ENCODE data around the gene COX19. TPM values are rescaled to one million over a fixed set of nuclear protein-coding genes. Genes with fewer than 3 reads are reported as not detected.

COX19 gene
- total and polyA plus RNA-seq, 2 of the 13 experiments (the other 11 are each of a cell fraction or from before 2014, with no cell fraction given) = 11.5 to 21.7 TPM

DNA sequence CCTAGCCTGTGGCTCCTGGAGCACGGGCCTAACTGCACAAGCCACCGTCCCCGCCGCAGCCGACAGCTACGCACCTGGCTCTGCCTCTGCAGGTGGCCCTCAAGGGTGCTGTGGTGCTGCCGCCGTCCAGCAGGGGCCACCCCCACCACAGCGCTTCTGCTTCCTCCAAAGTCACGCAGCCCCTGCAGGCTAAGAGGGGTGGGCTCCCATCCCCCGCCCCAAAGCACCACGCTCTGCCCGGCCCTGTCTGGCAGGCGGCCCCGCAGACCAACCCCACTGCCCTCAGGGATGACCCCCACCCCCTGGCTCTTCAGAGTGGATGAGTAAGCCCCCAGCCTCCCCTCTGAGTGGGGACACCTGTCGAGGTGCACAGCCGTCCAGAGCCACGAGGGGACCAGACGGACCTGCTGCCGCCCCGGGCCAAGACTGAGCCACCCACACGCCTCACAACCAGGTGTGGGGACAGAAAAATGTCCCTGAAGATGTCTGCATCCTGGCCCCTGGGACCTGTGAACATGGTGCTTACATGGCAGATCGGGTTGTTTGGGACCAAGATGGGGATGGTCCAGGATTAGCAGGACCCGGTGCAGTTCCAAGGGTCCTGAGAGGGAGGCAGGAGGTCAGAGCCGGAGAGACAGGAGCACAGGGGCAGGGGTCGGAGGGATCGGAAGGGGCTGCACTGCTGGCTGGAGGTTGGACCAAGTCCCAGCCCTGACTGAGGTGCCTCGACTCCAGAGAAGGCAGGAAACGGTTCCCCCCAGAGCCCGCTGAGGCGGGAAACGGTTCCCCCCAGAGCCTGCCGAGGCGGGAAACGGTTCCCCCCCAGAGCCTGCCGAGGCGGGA lies 11.9 kb downstream of the COX19 start (continued):
- TF ChIP-seq ERF (CRISPR knock-in tag; IDR thresholded peaks at IDR 0.05) = 0 out of 2 replicates have a peak, but pooled peaks have one; percentile 40
- TF ChIP-seq GABPB1 (CRISPR knock-in tag; IDR thresholded peaks at IDR 0.05) = peak; percentile 56; the same call in 1 of the 2 replicates
- TF ChIP-seq ZNF562 (CRISPR knock-in tag; IDR thresholded peaks at IDR 0.05; ENCODE audit: borderline replicate concordance) = no peak
- no peak for TF ChIP-seq SIX4 (CRISPR knock-in tag; IDR thresholded peaks at IDR 0.05)
- no peak for TF ChIP-seq FOSL1 (CRISPR knock-in tag; IDR thresholded peaks at IDR 0.05; ENCODE audit: borderline replicate concordance)
- peak; percentile 69; the same call in 1 of the 2 replicates for TF ChIP-seq HOXA3 (CRISPR knock-in tag; IDR thresholded peaks at IDR 0.05)
- no peak for TF ChIP-seq ZNF577 (CRISPR knock-in tag; IDR thresholded peaks at IDR 0.05; ENCODE audit: borderline replicate concordance, low read depth)
- TF ChIP-seq HNRNPUL1 (IDR thresholded peaks at IDR 0.05; ENCODE audit: low read depth, low read length) = no peak
- TF ChIP-seq ADNP (CRISPR knock-in tag; IDR thresholded peaks at IDR 0.05) = no peak
- TF ChIP-seq ZNF263 (CRISPR knock-in tag; IDR thresholded peaks at IDR 0.05) = no peak
- no peak for TF ChIP-seq ZKSCAN1 (IDR thresholded peaks at IDR 0.05; ENCODE audit: low read length)
- no peak for TF ChIP-seq GPN1 (CRISPR knock-in tag; IDR thresholded peaks at IDR 0.05; ENCODE audit: borderline replicate concordance)
- no peak for TF ChIP-seq IKZF5 (CRISPR knock-in tag; IDR thresholded peaks at IDR 0.05)
- peak; percentile 38; the same call in 1 of the 2 replicates for TF ChIP-seq REPIN1 (CRISPR knock-in tag; IDR thresholded peaks at IDR 0.05; ENCODE audit: borderline replicate concordance, low read depth)
- peak; percentile 75 for TF ChIP-seq ZBTB7A (CRISPR knock-in tag; IDR thresholded peaks at IDR 0.05)
- TF ChIP-seq, protein P1, sequence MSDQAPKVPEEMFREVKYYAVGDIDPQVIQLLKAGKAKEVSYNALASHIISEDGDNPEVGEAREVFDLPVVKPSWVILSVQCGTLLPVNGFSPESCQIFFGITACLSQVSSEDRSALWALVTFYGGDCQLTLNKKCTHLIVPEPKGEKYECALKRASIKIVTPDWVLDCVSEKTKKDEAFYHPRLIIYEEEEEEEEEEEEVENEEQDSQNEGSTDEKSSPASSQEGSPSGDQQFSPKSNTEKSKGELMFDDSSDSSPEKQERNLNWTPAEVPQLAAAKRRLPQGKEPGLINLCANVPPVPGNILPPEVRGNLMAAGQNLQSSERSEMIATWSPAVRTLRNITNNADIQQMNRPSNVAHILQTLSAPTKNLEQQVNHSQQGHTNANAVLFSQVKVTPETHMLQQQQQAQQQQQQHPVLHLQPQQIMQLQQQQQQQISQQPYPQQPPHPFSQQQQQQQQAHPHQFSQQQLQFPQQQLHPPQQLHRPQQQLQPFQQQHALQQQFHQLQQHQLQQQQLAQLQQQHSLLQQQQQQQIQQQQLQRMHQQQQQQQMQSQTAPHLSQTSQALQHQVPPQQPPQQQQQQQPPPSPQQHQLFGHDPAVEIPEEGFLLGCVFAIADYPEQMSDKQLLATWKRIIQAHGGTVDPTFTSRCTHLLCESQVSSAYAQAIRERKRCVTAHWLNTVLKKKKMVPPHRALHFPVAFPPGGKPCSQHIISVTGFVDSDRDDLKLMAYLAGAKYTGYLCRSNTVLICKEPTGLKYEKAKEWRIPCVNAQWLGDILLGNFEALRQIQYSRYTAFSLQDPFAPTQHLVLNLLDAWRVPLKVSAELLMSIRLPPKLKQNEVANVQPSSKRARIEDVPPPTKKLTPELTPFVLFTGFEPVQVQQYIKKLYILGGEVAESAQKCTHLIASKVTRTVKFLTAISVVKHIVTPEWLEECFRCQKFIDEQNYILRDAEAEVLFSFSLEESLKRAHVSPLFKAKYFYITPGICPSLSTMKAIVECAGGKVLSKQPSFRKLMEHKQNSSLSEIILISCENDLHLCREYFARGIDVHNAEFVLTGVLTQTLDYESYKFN (CRISPR knock-in tag; conservative IDR thresholded peaks at IDR 0.05) = no peak
- no peak for TF ChIP-seq PCBP2 (optimal IDR thresholded peaks at IDR 0.05; ENCODE audit: low read depth, low read length, poor library complexity, severe bottlenecking)
- TF ChIP-seq PHF20 (CRISPR knock-in tag; IDR thresholded peaks at IDR 0.05) = no peak
- no peak for TF ChIP-seq ETV6 (CRISPR knock-in tag; conservative IDR thresholded peaks at IDR 0.05)
- no peak for TF ChIP-seq KDM4B (CRISPR knock-in tag; IDR thresholded peaks at IDR 0.05)
- TF ChIP-seq ARNT2 (CRISPR knock-in tag; IDR thresholded peaks at IDR 0.05; ENCODE audit: low read depth) = 0 out of 2 replicates have a peak, but pooled peaks have one; percentile 29
- no peak for TF ChIP-seq ZNF746 (CRISPR knock-in tag; IDR thresholded peaks at IDR 0.05)
- TF ChIP-seq RBFOX2 (IDR thresholded peaks at IDR 0.05; ENCODE audit: low read depth, low read length) = no peak
- TF ChIP-seq RAD51 (IDR thresholded peaks at IDR 0.05; ENCODE audit: borderline replicate concordance) = no peak
- TF ChIP-seq ZNF841 (CRISPR knock-in tag; IDR thresholded peaks at IDR 0.05; ENCODE audit: borderline replicate concordance) = no peak
- TF ChIP-seq SALL1 (CRISPR knock-in tag; IDR thresholded peaks at IDR 0.05) = peak; percentile 51
- TF ChIP-seq PAWR (CRISPR knock-in tag; IDR thresholded peaks at IDR 0.05; ENCODE audit: borderline replicate concordance) = no peak
- no peak for TF ChIP-seq CBX2 (IDR thresholded peaks at IDR 0.05; ENCODE audit: low read depth, low read length)
- no peak for TF ChIP-seq CBX2 (CRISPR knock-in tag; IDR thresholded peaks at IDR 0.05; ENCODE audit: low read depth)
